IPS-15b (cell line): Measurements from ENCODE around the gene ESR1.
"Not testable (repeated sequence)": the region's sequence is repeated elsewhere in the genome, so short reads cannot be mapped to it uniquely, and the experiment has no call there.

Source experiments
- H3K27me3 ChIP-seq: one replicate; pipeline ENCODE4 v1.6.1; 2013; ENCODE audit warnings: low read length; ENCODE audit not compliant: control insufficient read depth, insufficient read depth
- H3K36me3 ChIP-seq: one replicate; pipeline ENCODE4 v1.6.1; 2013; ENCODE audit warnings: low read length; ENCODE audit not compliant: control insufficient read depth, insufficient read depth
- H3K4me1 ChIP-seq: one replicate; pipeline ENCODE4 v1.6.1; 2013; ENCODE audit warnings: mild to moderate bottlenecking, low read length; ENCODE audit not compliant: control insufficient read depth, insufficient read depth
- H3K4me3 ChIP-seq: one replicate; pipeline ENCODE4 v1.5.1; 2013; ENCODE audit warnings: low read depth, low read length
- H3K9ac ChIP-seq: one replicate; pipeline ENCODE4 v1.6.1; 2013; ENCODE audit warnings: low read depth, mild to moderate bottlenecking, low read length
- H3K9me3 ChIP-seq: one replicate; pipeline ENCODE4 v1.6.1; 2013; ENCODE audit warnings: mild to moderate bottlenecking, low read length; ENCODE audit not compliant: control insufficient read depth, insufficient read depth

The ESR1 gene

GRCh38 chr6:152001408-152001807, 193.9 kb downstream of the ESR1 start:
- Histone ChIP-seq H3K36me3 (no peaks in the 10 kb centered on the region), H3K9ac (no peak overlapping the region), H3K27me3 (no peaks in the 10 kb centered on the region), H3K9me3 (no peaks in the 10 kb centered on the region), H3K4me3 (no peak overlapping the region), H3K4me1 (no peaks in the 10 kb centered on the region)

GRCh38 chr6:152002306-152002705, 194.8 kb downstream of the ESR1 start:
- H3K4me3 ChIP-seq, result no peak overlapping the region
- no peaks in the 10 kb centered on the region for H3K36me3 ChIP-seq
- no peaks in the 10 kb centered on the region for H3K4me1 ChIP-seq
- H3K27me3 ChIP-seq, result no peaks in the 10 kb centered on the region
- no peaks in the 10 kb centered on the region for H3K9me3 ChIP-seq
- no peak overlapping the region for H3K9ac ChIP-seq

GRCh38 chr6:152004036-152004566, 196.6 kb downstream of the ESR1 start:
- no peak overlapping the region for H3K9ac ChIP-seq
- H3K4me1 ChIP-seq, result no peaks in the 10 kb centered on the region
- H3K4me3 ChIP-seq, result no peak overlapping the region
- no peaks in the 10 kb centered on the region for H3K36me3 ChIP-seq
- no peaks in the 10 kb centered on the region for H3K27me3 ChIP-seq
- no peaks in the 10 kb centered on the region for H3K9me3 ChIP-seq

GRCh38 chr6:152004896-152005295, 197.4 kb downstream of the ESR1 start:
- H3K9me3 ChIP-seq, result no peaks in the 10 kb centered on the region

GRCh38 chr6:152008779-152009178, 201.3 kb downstream of the ESR1 start:
- no peaks in the 10 kb centered on the region for H3K36me3 ChIP-seq
- no peaks in the 10 kb centered on the region for H3K4me1 ChIP-seq
- no peaks in the 10 kb centered on the region for H3K9me3 ChIP-seq
- no peak overlapping the region for H3K9ac ChIP-seq
- H3K27me3 ChIP-seq, result no peaks in the 10 kb centered on the region
- no peak overlapping the region for H3K4me3 ChIP-seq

More at GRCh38 chr6:152004896-152005295, 197.4 kb downstream of the ESR1 start:
- no peak overlapping the region for H3K4me3 ChIP-seq
- H3K9ac ChIP-seq, result no peak overlapping the region
- no peaks in the 10 kb centered on the region for H3K27me3 ChIP-seq
- no peaks in the 10 kb centered on the region for H3K4me1 ChIP-seq
- H3K36me3 ChIP-seq, result no peaks in the 10 kb centered on the region

GRCh38 chr6:152012227-152012626, 204.7 kb downstream of the ESR1 start:
- H3K4me1 ChIP-seq, result no peaks in the 10 kb centered on the region
- no peaks in the 10 kb centered on the region for H3K9me3 ChIP-seq
- no peaks in the 10 kb centered on the region for H3K27me3 ChIP-seq
- H3K9ac ChIP-seq, result no peak overlapping the region
- no peak overlapping the region for H3K4me3 ChIP-seq
- H3K36me3 ChIP-seq, result no peaks in the 10 kb centered on the region

- Histone ChIP-seq H3K9me3 (no peaks in the 10 kb centered on the region), H3K27me3 (no peaks in the 10 kb centered on the region), H3K9ac (no peak overlapping the region), H3K4me3 (no peak overlapping the region), H3K4me1 (no peaks in the 10 kb centered on the region), H3K36me3 (no peaks in the 10 kb centered on the region)
Measured at GRCh38 chr6:152018876-152019275, 211.4 kb downstream of the ESR1 start.

GRCh38 chr6:152022303-152022702, 214.8 kb downstream of the ESR1 start:
- no peaks in the 10 kb centered on the region for H3K36me3 ChIP-seq
- no peaks in the 10 kb centered on the region for H3K27me3 ChIP-seq
- no peak overlapping the region for H3K4me3 ChIP-seq
- no peak overlapping the region for H3K9ac ChIP-seq
- H3K9me3 ChIP-seq, result no peaks in the 10 kb centered on the region
- no peaks in the 10 kb centered on the region for H3K4me1 ChIP-seq

GRCh38 chr6:152023613-152024012, 216.1 kb downstream of the ESR1 start:
- Histone ChIP-seq H3K4me3 (no peak overlapping the region), H3K36me3 (no peaks in the 10 kb centered on the region), H3K9me3 (no peaks in the 10 kb centered on the region), H3K4me1 (no peaks in the 10 kb centered on the region), H3K27me3 (no peaks in the 10 kb centered on the region), H3K9ac (no peak overlapping the region)

GRCh38 chr6:152026291-152026690, 218.8 kb downstream of the ESR1 start:
- Histone ChIP-seq H3K4me1 (no peaks in the 10 kb centered on the region), H3K4me3 (no peak overlapping the region), H3K27me3 (no peaks in the 10 kb centered on the region), H3K9me3 (no peaks in the 10 kb centered on the region), H3K36me3 (no peaks in the 10 kb centered on the region), H3K9ac (no peak overlapping the region)

- not testable (repeated sequence) for H3K4me3 ChIP-seq, H3K4me1 ChIP-seq, H3K36me3 ChIP-seq, H3K9me3 ChIP-seq, H3K9ac ChIP-seq, H3K27me3 ChIP-seq
Measured at GRCh38 chr6:152026744-152027143, 219.3 kb downstream of the ESR1 start.

- not testable (repeated sequence) for H3K9me3 ChIP-seq, H3K36me3 ChIP-seq, H3K27me3 ChIP-seq, H3K4me3 ChIP-seq, H3K9ac ChIP-seq, H3K4me1 ChIP-seq
Measured at GRCh38 chr6:152033765-152034164, 226.3 kb downstream of the ESR1 start.

- no peaks in the 10 kb centered on the region for H3K36me3 ChIP-seq
- no peak overlapping the region for H3K4me3 ChIP-seq
- no peak overlapping the region for H3K9ac ChIP-seq
- no peaks in the 10 kb centered on the region for H3K27me3 ChIP-seq
- no peaks in the 10 kb centered on the region for H3K4me1 ChIP-seq
- H3K9me3 ChIP-seq, result no peaks in the 10 kb centered on the region
Measured at GRCh38 chr6:152034631-152035030, 227.1 kb downstream of the ESR1 start.
